IMR-90 (cell line): ENCODE measurements around the gene FOXN3. TPM values are rescaled to one million over a fixed set of nuclear protein-coding genes. Genes with fewer than 3 reads are reported as not detected.
A peak's percentile ranks its signal among the peaks of the same experiment; 100 is the strongest.

ENCODE experiments used
- ATAC-seq: fragments of 200-7000 bp; cut with Tn5 transposase; 2 replicates; pipeline ENCODE4 v1.9.1; 2020; ENCODE audit warnings: low read depth, mild to moderate bottlenecking, moderate library complexity
- BruUV-seq: library from RNA; stranded (reverse); fragments of 400-500 nt; replicated peaks from 2 replicates; lab custom pipeline; 2021; lab: Mats Ljungman, UMichigan
- CTCF ChIA-PET: fragments of 300-600 bp; formaldehyde crosslinking; extraction: SDS; loops from one replicate; lab custom pipeline; 2021; ENCODE audit warnings: antibody characterized with exemption; lab: Yijun Ruan, JAX
- POLR2A ChIA-PET: fragments of 300-600 bp; sonication (Branson Sonifier 250); formaldehyde crosslinking; loops from one replicate; lab custom pipeline; 2022; ENCODE audit warnings: antibody characterized with exemption; ENCODE audit not compliant: unreplicated experiment; lab: Charles Lee
- DNase-seq: peaks from one replicate; pipeline ENCODE4 v3.0.0; 2013
- H2AFZ ChIP-seq: replicated peaks from 2 replicates; pipeline ENCODE3; 2013; ENCODE audit warnings: low read length, mild to moderate bottlenecking; ENCODE audit not compliant: poor library complexity
- H2AK5ac ChIP-seq: 2 replicates; pipeline ENCODE4 v1.6.1; 2013; ENCODE audit warnings: low read depth, low read length, inconsistent platforms
- H2AK9ac ChIP-seq: replicated peaks from 2 replicates; pipeline ENCODE3; 2013; ENCODE audit warnings: mild to moderate bottlenecking, low read depth, low read length, moderate library complexity; ENCODE audit not compliant: poor library complexity
- H2BK120ac ChIP-seq: 2 replicates; pipeline ENCODE4 v1.6.1; 2013; ENCODE audit warnings: low read depth, low read length, inconsistent platforms
- H2BK15ac ChIP-seq: 3 replicates; pipeline ENCODE4 v1.6.1; 2013; ENCODE audit warnings: low read depth, low read length, inconsistent platforms
- H2BK20ac ChIP-seq: 2 replicates; pipeline ENCODE4 v1.6.1; 2013; ENCODE audit warnings: low read depth, mild to moderate bottlenecking, inconsistent platforms, low read length, moderate library complexity
- H2BK5ac ChIP-seq: 2 replicates; pipeline ENCODE4 v1.6.1; 2013; ENCODE audit warnings: mild to moderate bottlenecking, low read depth, low read length, inconsistent platforms; ENCODE audit not compliant: poor library complexity, severe bottlenecking
- H3K14ac ChIP-seq: replicated peaks from 2 replicates; pipeline ENCODE4 v1.6.1; 2013; ENCODE audit warnings: low read depth, low read length, inconsistent platforms
- H3K18ac ChIP-seq: 2 replicates; pipeline ENCODE4 v1.6.1; 2013; ENCODE audit warnings: low read depth, low read length, control low read depth
- H3K23ac ChIP-seq: 2 replicates; pipeline ENCODE4 v1.6.1; 2013; ENCODE audit warnings: low read depth, low read length, inconsistent platforms
- H3K27ac ChIP-seq: 2 replicates; pipeline ENCODE4 v1.5.1; 2013; ENCODE audit warnings: mild to moderate bottlenecking, control low read depth, low read length; ENCODE audit not compliant: insufficient read depth
- H3K27me3 ChIP-seq: 2 replicates; pipeline ENCODE4 v1.6.1; 2013; ENCODE audit warnings: low read length; ENCODE audit not compliant: control insufficient read depth, insufficient read depth
- H3K36me3 ChIP-seq: 2 replicates; pipeline ENCODE4 v1.6.1; 2013; ENCODE audit warnings: low read length, mixed read lengths; ENCODE audit not compliant: control insufficient read depth, insufficient read depth
- H3K4ac ChIP-seq: 2 replicates; pipeline ENCODE4 v1.6.1; 2013; ENCODE audit warnings: low read depth, low read length, inconsistent platforms
- H3K4me1 ChIP-seq: 2 replicates; pipeline ENCODE4 v1.6.1; 2013; ENCODE audit warnings: low read length, mixed read lengths; ENCODE audit not compliant: control insufficient read depth, insufficient read depth
- H3K4me2 ChIP-seq: 2 replicates; pipeline ENCODE4 v1.6.1; 2013; ENCODE audit warnings: low read depth, mild to moderate bottlenecking, control low read depth, low read length, moderate library complexity
- H3K4me3 ChIP-seq: 2 replicates; pipeline ENCODE4 v1.5.1; 2013; ENCODE audit warnings: low read depth, mild to moderate bottlenecking, control low read depth, low read length, moderate library complexity; ENCODE audit not compliant: insufficient read depth
- H3K56ac ChIP-seq: 2 replicates; pipeline ENCODE4 v1.6.1; 2013; ENCODE audit warnings: low read length, inconsistent platforms; ENCODE audit not compliant: insufficient read depth; ENCODE audit errors: extremely low read depth
- H3K79me1 ChIP-seq, 2 experiments: 2 replicates each; pipeline ENCODE4 v1.6.1; 2013; ENCODE audit warnings: low read length in 2 of 2, inconsistent platforms in 1 of 2, low read depth in 1 of 2
- H3K9ac ChIP-seq: 2 replicates; pipeline ENCODE4 v1.6.1; 2013; ENCODE audit warnings: low read depth, low read length, control low read depth
- H3K9me1 ChIP-seq: 2 replicates; pipeline ENCODE4 v1.6.1; 2013; ENCODE audit warnings: low read length, inconsistent platforms; ENCODE audit not compliant: insufficient read depth
- H3K9me3 ChIP-seq: 2 replicates; pipeline ENCODE4 v1.6.1; 2013; ENCODE audit warnings: low read length; ENCODE audit not compliant: control insufficient read depth, insufficient read depth
- H4K20me1 ChIP-seq: 2 replicates; pipeline ENCODE4 v1.6.1; 2013; ENCODE audit warnings: low read length, inconsistent platforms; ENCODE audit not compliant: insufficient read depth
- H4K5ac ChIP-seq: 2 replicates; pipeline ENCODE4 v1.6.1; 2013; ENCODE audit warnings: mild to moderate bottlenecking, low read depth, low read length, control low read depth
- H4K8ac ChIP-seq, 2 experiments: 2 replicates each; pipeline ENCODE4 v1.6.1; 2013; ENCODE audit warnings: low read depth in 2 of 2, low read length in 2 of 2, control low read depth in 1 of 2, inconsistent platforms in 1 of 2
- H4K91ac ChIP-seq: 2 replicates; pipeline ENCODE4 v1.6.1; 2013; ENCODE audit warnings: low read depth, low read length, inconsistent platforms; ENCODE audit not compliant: insufficient read depth
- BHLHE40 ChIP-seq: fragments of 150-350 bp; IDR thresholded peaks from 2 replicates; pipeline ENCODE4 v1.6.1; 2016; ENCODE audit warnings: mild to moderate bottlenecking, low read depth, low read length
- ELK1 ChIP-seq: fragments of 150-350 bp; IDR thresholded peaks from 2 replicates; pipeline ENCODE4 v1.6.1; 2016; ENCODE audit warnings: low read depth, mild to moderate bottlenecking, low read length, moderate library complexity, borderline replicate concordance
- NFE2L2 ChIP-seq: fragments of 150-350 bp; IDR thresholded peaks from 2 replicates; pipeline ENCODE4 v1.6.1; 2016; ENCODE audit warnings: low read depth, mild to moderate bottlenecking, low read length
- WGBS, 2 experiments: methylation state at CpG; one replicate each; pipeline versions ENCODE4 v1.1.5 to v1.1.7; 2013; ENCODE audit warnings: missing lambda C conversion rate in 2 of 2; ENCODE audit not compliant: insufficient read length in 1 of 2; ENCODE audit errors: extremely low coverage in 2 of 2; 5-methylcytosine and 5-hydroxymethylcytosine counted together
- dilution Hi-C: fragments of 300-500 bp; cut with HindIII; formaldehyde crosslinking; loops from one replicate; pipeline ENCODE4 v1.14.3; 2018; ENCODE audit warnings: low sequenced_read_pairs; ENCODE audit not compliant: unreplicated experiment
- in situ Hi-C: fragments of 300-500 bp; cut with MboI; formaldehyde crosslinking; loops from 3 replicates; pipeline ENCODE4 v1.14.3; 2019; ENCODE audit warnings: low sequenced_read_pairs, inconsistent platforms, mixed read lengths
- intact Hi-C: fragments of 100-400 bp; cut with micrococcal nuclease; formaldehyde crosslinking; loops from 2 replicates; pipeline ENCODE4 v1.10.0; 2022
- polyA plus RNA-seq, 3 experiments: library from polyadenylated mRNA; depleted of rRNA; stranded (reverse); fragments of >200 nt; gene quantifications; 2 replicates each; pipeline ENCODE4 v1.2.3, GENCODE V29; 2012; ENCODE audit warnings: low replicate concordance in 1 of 3
- total RNA-seq: library from RNA; depleted of rRNA; stranded (reverse); fragments of >200 nt; gene quantifications from 2 replicates; pipeline ENCODE4 v1.2.3, GENCODE V29; 2012

The FOXN3 gene
- total and polyA plus RNA-seq, 2 of the 4 experiments (the other 2 are of a cell fraction) = 22.6 to 33.7 TPM

GRCh38 chr14:89368490-89369477 is 48.2 kb downstream of the FOXN3 start:
- H2BK120ac ChIP-seq = no peak overlapping the region
- H2BK5ac ChIP-seq = no peak overlapping the region
- POLR2A ChIA-PET = no interaction called here
- WGBS, 2 experiments = no CpG with 5 or more reads among the region's 12 CpGs
- CTCF ChIA-PET = interaction anchor here (0.8 kb wide), 1 partner anchor 75 kb away, joined by 6 read pairs; no protein-coding TSS in a partner anchor
- H4K20me1 ChIP-seq = peaks cover 41% of the 10 kb centered on the region
- no peak overlapping the region for H3K4me2 ChIP-seq
- DNase-seq (no peak), ATAC-seq (no peak)
- H3K27ac ChIP-seq = no peak overlapping the region
- H3K14ac ChIP-seq = no peak overlapping the region; the same call in 1 of the 2 replicates
- H2AK9ac ChIP-seq = no peak overlapping the region
- H3K9me3 ChIP-seq = no peaks in the 10 kb centered on the region
- no peak overlapping the region for H3K23ac ChIP-seq
- H3K4ac ChIP-seq = 0 out of 2 replicates have a peak overlapping the region, but pooled peaks have one; percentile 24
- H2AK5ac ChIP-seq = peak overlapping the region; percentile 29; the same call in 1 of the 2 replicates
- H2BK15ac ChIP-seq = no peak overlapping the region
- peak overlapping the region; percentile 30; the same call in 1 of the 2 replicates for H2BK20ac ChIP-seq
- H3K4me3 ChIP-seq = no peak overlapping the region
- in situ Hi-C loops (no loop called here), intact Hi-C loops (no loop called here), dilution Hi-C loops (no loop called here)
- H3K9ac ChIP-seq = no peak overlapping the region
- no peak overlapping the region for H3K56ac ChIP-seq
- 0 out of 4 replicates have a peak overlapping the region, but pooled peaks of 1 of the 2 experiments have one; percentile 2 for H4K8ac ChIP-seq
- H4K91ac ChIP-seq = no peak overlapping the region
- BruUV-seq = no TSS peak
- H4K5ac ChIP-seq = no peak overlapping the region
- peaks cover 23% of the 10 kb centered on the region for H3K9me1 ChIP-seq
- H2AFZ ChIP-seq = no peak overlapping the region
- H3K36me3 ChIP-seq = no peaks in the 10 kb centered on the region
- TF ChIP-seq BHLHE40 (no peak), NFE2L2 (peak; percentile 76), ELK1 (no peak)
- H3K4me1 ChIP-seq = peaks cover 25% of the 10 kb centered on the region
- no peaks in the 10 kb centered on the region for H3K27me3 ChIP-seq
- peaks cover 56 to 79% of the 10 kb centered on the region in 2 experiments for H3K79me1 ChIP-seq
- no peak overlapping the region for H3K18ac ChIP-seq
